GM10266 (cell line): ENCODE results near the gene KIF12.

ENCODE experiments used
- DNase-seq: peaks from one replicate; pipeline ENCODE4 v3.0.0; 2012; ENCODE audit errors: extremely low spot score
- CTCF ChIP-seq: IDR thresholded peaks from 2 replicates; pipeline ENCODE4 v1.5.1; 2012; ENCODE audit warnings: mild to moderate bottlenecking, low read depth; ENCODE audit not compliant: control insufficient read depth, insufficient read depth; ENCODE audit errors: missing control alignments

KIF12 gene

GRCh38 chr9:114098936-114099668 lies at the start of gene KIF12:
Gene KIF12, minus strand, starts transcription at chr9:114099292. Its CDS starts 16 bp downstream, at chr9:114099276.
- no peak for TF ChIP-seq CTCF
- no peak for DNase-seq

GRCh38 chr9:114146735-114147134 lies 47.6 kb upstream of the KIF12 start:
- no peak for DNase-seq
- no peak for TF ChIP-seq CTCF

DNA sequence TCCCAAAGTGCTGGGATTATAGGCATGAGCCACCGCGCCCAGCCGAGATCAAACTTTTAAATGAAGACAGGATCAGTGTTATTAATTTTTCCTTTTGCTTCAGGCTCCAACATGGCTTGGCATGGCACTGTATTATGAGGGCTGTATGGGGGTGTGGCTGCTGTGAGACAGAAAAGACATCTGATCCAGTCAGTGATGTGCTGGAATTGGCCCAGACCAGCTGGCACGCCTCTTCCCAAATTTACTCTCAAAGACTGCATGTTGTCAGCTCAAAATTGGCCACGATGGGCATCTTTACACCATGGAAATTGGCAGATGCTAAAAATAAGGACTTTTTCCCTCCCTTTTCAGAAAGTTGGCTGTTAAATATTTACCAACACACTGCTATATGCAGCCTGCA lies 44.1 kb upstream of the KIF12 start:
- TF ChIP-seq CTCF = no peak

DNA sequence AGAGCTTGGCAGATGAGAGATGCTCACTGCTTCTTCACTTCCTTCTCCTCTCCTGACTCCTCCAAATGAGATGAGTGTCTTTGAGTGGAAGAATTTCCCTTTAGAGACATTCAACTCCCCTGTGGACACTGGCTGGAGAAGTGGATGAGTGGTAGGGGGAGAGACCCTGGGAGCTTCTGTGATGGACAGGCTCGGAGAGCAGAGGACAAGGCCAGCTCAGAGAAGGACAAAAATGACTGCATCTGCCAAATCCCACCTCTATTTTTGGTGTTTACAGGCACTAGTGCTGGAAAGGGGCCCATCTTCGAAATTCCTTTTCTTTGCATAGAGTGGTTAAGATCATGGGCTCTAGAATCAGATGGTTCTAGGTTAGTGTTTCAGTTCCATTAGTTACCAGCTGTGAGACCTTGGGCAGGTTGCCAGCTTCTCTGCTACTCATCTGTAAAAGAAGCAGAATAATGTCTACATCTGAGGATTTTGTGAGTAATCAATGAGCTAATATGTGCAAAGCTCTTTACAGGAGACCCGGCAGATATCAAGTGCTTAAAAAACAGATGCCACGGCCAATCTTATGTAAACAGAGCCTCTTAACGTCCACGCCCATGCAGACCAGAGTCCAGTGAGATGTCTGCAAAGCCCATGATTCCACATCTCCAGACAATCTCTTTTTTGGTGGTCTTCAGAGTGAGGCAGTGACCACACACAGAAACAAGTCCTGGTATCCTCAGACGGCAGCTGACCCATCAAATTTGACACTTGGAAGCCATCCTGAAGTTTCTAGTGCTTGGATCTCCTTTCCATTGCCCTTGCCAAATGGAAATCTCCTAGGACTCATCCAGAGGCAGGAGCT lies 42.7 kb upstream of the KIF12 start:
- no peak for DNase-seq
- no peak for TF ChIP-seq CTCF

More for the DNA sequence above, 44.1 kb upstream of the KIF12 start:
- no peak for DNase-seq

DNA sequence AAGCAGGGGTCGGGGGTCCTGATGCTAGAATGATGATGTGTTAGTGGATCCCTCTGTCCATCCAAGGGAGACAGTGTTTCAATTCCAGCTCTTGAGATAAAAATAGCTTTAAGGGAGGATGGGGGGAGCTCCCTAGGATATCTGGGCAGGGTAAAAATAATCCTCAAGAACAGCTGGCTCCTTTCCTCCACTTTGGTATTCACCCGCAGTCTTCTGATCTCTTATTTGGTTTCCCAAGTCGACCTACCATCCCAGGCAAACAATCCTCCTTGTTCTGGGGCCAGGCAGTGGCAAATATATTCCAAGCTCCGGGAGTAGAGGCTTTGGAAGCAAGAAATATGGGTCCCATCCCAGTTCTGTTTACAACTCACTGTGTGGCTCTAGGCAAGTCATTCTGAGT lies 41.8 kb upstream of the KIF12 start:
- no peak for DNase-seq
- TF ChIP-seq CTCF = no peak

DNA sequence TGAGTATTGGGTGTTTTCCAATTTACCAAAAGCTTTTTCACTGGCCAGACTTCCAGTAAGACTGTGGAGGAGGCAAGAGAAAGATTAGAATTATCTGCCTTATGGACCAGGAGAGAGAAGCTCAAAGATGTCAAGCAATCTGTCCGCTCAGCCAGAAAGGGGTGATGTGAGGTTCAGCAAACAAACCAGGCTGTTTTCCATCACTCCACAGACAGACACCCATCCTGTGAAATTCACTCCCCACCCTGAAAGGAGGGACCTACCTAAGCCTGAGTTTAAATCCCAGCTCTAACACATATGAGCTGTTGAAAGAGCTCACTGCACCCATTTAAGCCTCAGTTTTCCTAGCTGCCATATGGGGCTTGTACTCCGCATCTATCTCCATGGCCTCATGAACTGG lies 41.3 kb upstream of the KIF12 start:
- no peak for TF ChIP-seq CTCF
- no peak for DNase-seq

DNA sequence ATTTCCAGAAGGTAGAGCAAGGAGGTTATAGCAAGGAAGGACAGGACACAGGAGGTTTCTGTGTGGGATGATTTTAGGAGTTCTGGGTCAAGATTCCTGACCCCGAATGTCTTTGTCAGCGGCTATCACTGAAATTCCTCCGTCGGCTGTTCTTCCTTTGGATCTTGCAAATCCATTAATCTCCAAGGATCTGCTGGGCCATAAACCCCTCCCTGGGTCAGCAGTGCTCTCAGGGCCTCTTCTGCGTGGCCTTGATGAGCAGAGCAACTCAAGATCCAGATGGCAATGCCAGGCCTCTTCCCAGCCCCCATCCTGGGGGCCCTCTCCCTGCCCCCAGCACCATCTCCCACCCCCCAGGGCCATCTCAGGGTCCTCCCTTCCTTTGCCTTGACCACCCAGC lies 40.0 kb upstream of the KIF12 start:
- no peak for DNase-seq
- TF ChIP-seq CTCF = no peak
